HepG2 (cell line): ENCODE measurements around the gene CPZ. TPM values are rescaled to one million over a fixed set of nuclear protein-coding genes. Genes with fewer than 3 reads are reported as not detected.

Experiments
- ATAC-seq: fragments of 200-7000 bp; cut with Tn5 transposase; 3 replicates; pipeline ENCODE4 v1.9.1; 2020; ENCODE audit warnings: mild to moderate bottlenecking, moderate library complexity
- BruUV-seq: library from RNA; stranded (reverse); fragments of 400-500 nt; replicated peaks from 2 replicates; lab custom pipeline; 2021; lab: Mats Ljungman, UMichigan
- CTCF ChIA-PET: fragments of 300-600 bp; formaldehyde crosslinking; extraction: SDS; loops from one replicate; lab custom pipeline; 2021; ENCODE audit warnings: low total read pairs, inconsistent platforms, low intra/inter-chr PET ratio; lab: Yijun Ruan, JAX
- POLR2A ChIA-PET: fragments of 350-600 bp; sonication (Branson Sonifier 250); formaldehyde crosslinking; loops from one replicate; lab custom pipeline; 2020; ENCODE audit warnings: antibody characterized with exemption, inconsistent platforms; lab: Yijun Ruan, JAX
- DNase-seq: peaks from one replicate; pipeline ENCODE4 v3.0.0-alpha.2; 2015; ENCODE audit warnings: low spot score
- FAIRE-seq: peaks from 3 replicates; lab custom pipeline; 2011; peaks lifted over from hg19 to GRCh38; lab: Jason Lieb, UNC
- H2AFZ ChIP-seq: one replicate; pipeline ENCODE4 v1.6.1; 2011; ENCODE audit warnings: low read length, inconsistent platforms
- H3K27ac ChIP-seq: fragments of 300-600 bp; 3 replicates; pipeline ENCODE4 v1.8.0; 2011; ENCODE audit warnings: mixed run types, mild to moderate bottlenecking, mixed read lengths, low read length, inconsistent platforms; ENCODE audit not compliant: insufficient read depth; ENCODE audit errors: extremely low read length
- H3K27me3 ChIP-seq, 2 experiments: fragments of 200-600 bp in 1 of 2; 2 replicates in 1 of 2; 3 replicates in 1 of 2; pipeline versions ENCODE4 v1.6.0 to v1.8.0; 2011; ENCODE audit warnings: low read length in 2 of 2, mild to moderate bottlenecking in 2 of 2, moderate library complexity in 2 of 2, inconsistent platforms in 1 of 2; ENCODE audit not compliant: insufficient read depth in 2 of 2, control insufficient read depth in 1 of 2
- H3K36me3 ChIP-seq, 2 experiments: fragments of 200-600 bp in 1 of 2; replicated peaks in 1 of 2; 2 replicates in 1 of 2; 3 replicates in 1 of 2; pipeline versions ENCODE4 v1.5.1 to v1.8.0; 2011; ENCODE audit warnings: low read length in 2 of 2, inconsistent platforms in 1 of 2; ENCODE audit not compliant: insufficient read depth in 2 of 2, control insufficient read depth in 1 of 2
- H3K4me1 ChIP-seq: 2 replicates; pipeline ENCODE4 v1.5.1; 2012; ENCODE audit warnings: low read length, inconsistent platforms; ENCODE audit not compliant: insufficient read depth
- H3K4me2 ChIP-seq: 2 replicates; pipeline ENCODE4 v1.6.0; 2011; ENCODE audit warnings: low read depth, low read length, inconsistent platforms
- H3K4me3 ChIP-seq, 3 experiments: fragments of 200-600 bp in 1 of 3; sonication (generic), shearing (Covaris generic) in 1 of 3; replicated peaks in 1 of 3; 2 replicates each; pipeline ENCODE4 v1.5.1; 2011 to 2016; ENCODE audit warnings: low read length in 3 of 3, inconsistent platforms in 2 of 3, low read depth in 2 of 3, mild to moderate bottlenecking in 2 of 3, control low read depth in 1 of 3, mixed read lengths in 1 of 3; ENCODE audit not compliant: insufficient read depth in 1 of 3
- H3K79me2 ChIP-seq: one replicate; pipeline ENCODE4 v1.6.1; 2011; ENCODE audit warnings: low read length, inconsistent platforms; ENCODE audit not compliant: insufficient read depth
- H3K9ac ChIP-seq: 2 replicates; pipeline ENCODE4 v1.6.0; 2011; ENCODE audit warnings: mild to moderate bottlenecking, low read depth, low read length, inconsistent platforms; ENCODE audit not compliant: insufficient read depth
- H3K9me3 ChIP-seq: 2 replicates; pipeline ENCODE4 v1.5.1; 2012; ENCODE audit warnings: mild to moderate bottlenecking, low read length
- H4K20me1 ChIP-seq: 2 replicates; pipeline ENCODE4 v1.6.0; 2011; ENCODE audit warnings: inconsistent platforms, mild to moderate bottlenecking, low read length, moderate library complexity; ENCODE audit not compliant: insufficient read depth
- GABPA ChIP-seq, 2 experiments: IDR thresholded peaks; 2 replicates each; pipeline ENCODE4 v1.6.1; 2011 to 2016; ENCODE audit warnings: low read depth in 2 of 2, low read length in 1 of 2, missing biosample characterization in 1 of 2, missing genetic modification characterization in 1 of 2
- GFI1 ChIP-seq: sonication (generic); formaldehyde crosslinking; IDR thresholded peaks from 2 replicates; pipeline ENCODE4 v1.5.0; 2020; ENCODE audit warnings: missing genetic modification reagents, mild to moderate bottlenecking, borderline replicate concordance
- GMEB2 ChIP-seq: IDR thresholded peaks from 2 replicates; pipeline ENCODE4 v1.6.1; 2016; ENCODE audit warnings: missing biosample characterization, missing genetic modification reagents, low read depth
- NCOA2 ChIP-seq: sonication (generic); formaldehyde crosslinking; IDR thresholded peaks from 2 replicates; pipeline ENCODE4 v1.8.0; 2022; ENCODE audit warnings: inconsistent platforms
- ONECUT2 ChIP-seq: sonication (generic); formaldehyde crosslinking; IDR thresholded peaks from 2 replicates; pipeline ENCODE4 v1.4.0; 2020; ENCODE audit warnings: missing genetic modification reagents
- PCBP1 ChIP-seq: fragments of 200-400 bp; formaldehyde crosslinking; IDR thresholded peaks from 2 replicates; pipeline ENCODE4 v1.6.1; 2017; ENCODE audit warnings: mild to moderate bottlenecking, low read depth, low read length, borderline replicate concordance
- ZNF720 ChIP-seq: sonication (generic); formaldehyde crosslinking; IDR thresholded peaks from 2 replicates; pipeline ENCODE4 v1.4.0; 2020; ENCODE audit warnings: missing genetic modification reagents
- ZNF782 ChIP-seq: sonication (generic); formaldehyde crosslinking; IDR thresholded peaks from 2 replicates; pipeline ENCODE4 v1.4.0; 2020; ENCODE audit warnings: missing genetic modification reagents, mild to moderate bottlenecking, borderline replicate concordance
- ZSCAN29 ChIP-seq: sonication (generic); formaldehyde crosslinking; conservative IDR thresholded peaks from 2 replicates; pipeline ENCODE4 v1.4.0; 2020; ENCODE audit warnings: mild to moderate bottlenecking, missing genetic modification reagents
- WGBS: methylation state at CpG from one replicate; pipeline ENCODE4 v1.1.6; 2017; ENCODE audit warnings: low lambda C conversion rate; 5-methylcytosine and 5-hydroxymethylcytosine counted together
- in situ Hi-C: cut with HindIII; loops from 2 replicates; pipeline ENCODE4 v1.10.0; 2017; ENCODE audit warnings: low pct_unique_long_range_greater_than_20kb; ENCODE audit not compliant: extremely low pct_ligation_motif_present
- intact Hi-C: fragments of 100-400 bp; cut with micrococcal nuclease; formaldehyde crosslinking; loops from one replicate; pipeline ENCODE4 v1.10.0; 2022; ENCODE audit not compliant: unreplicated experiment
- polyA plus RNA-seq, 8 experiments: library from polyadenylated mRNA; depleted of rRNA in 3 of 8; stranded (reverse) in 7 of 8; unstranded in 1 of 8; fragments of >200 nt; fragmentation: Illumina TruSeq in 4 of 8; extraction: Trizol in 4 of 8; gene quantifications; 2 replicates each; pipeline versions ENCODE4 v1.2.1 to v1.2.3, GENCODE V29; 2011 to 2016; ENCODE audit warnings: low read depth in 4 of 8, missing spikeins in 1 of 8, mixed read lengths in 1 of 8; ENCODE audit not compliant: insufficient read depth in 1 of 8
- total RNA-seq, 5 experiments: library from RNA; depleted of rRNA; stranded (reverse); fragments of >200 nt; fragmentation: Illumina TruSeq; extraction: Trizol; gene quantifications; 2 replicates each; pipeline ENCODE4 v1.2.3, GENCODE V29; 2016; ENCODE audit warnings: low read depth in 1 of 5
- TF ChIP-seq, protein P1 (sequence below): sonication (generic); formaldehyde crosslinking; IDR thresholded peaks from 2 replicates; pipeline ENCODE4 v1.4.0; 2020; ENCODE audit warnings: missing genetic modification reagents, borderline replicate concordance
- TF ChIP-seq, protein P2 (sequence below), 2 experiments: fragments of 450-650 bp in 1 of 2; sonication (generic) in 1 of 2; formaldehyde crosslinking; IDR thresholded peaks; 2 replicates each; pipeline versions ENCODE4 v1.5.0 to v1.8.0; 2020 to 2022; ENCODE audit warnings: mild to moderate bottlenecking in 1 of 2, missing genetic modification reagents in 1 of 2

Gene CPZ
- total and polyA plus RNA-seq, 2 of the 13 experiments (the other 11 are each of a cell fraction or from before 2014, with no cell fraction given), result 0.58 to 0.61 TPM

GRCh38 chr4:8582436-8582835 is 10.1 kb upstream of the CPZ start:
- H3K4me2 ChIP-seq, result no peak overlapping the region
- TF ChIP-seq ZNF720 (CRISPR knock-in tag) (no peak), ZSCAN29 (CRISPR knock-in tag) (no peak), GFI1 (CRISPR knock-in tag) (no peak), NCOA2 (CRISPR knock-in tag) (no peak), ONECUT2 (CRISPR knock-in tag) (no peak), GMEB2 (no peak), GABPA (IDR thresholded peaks at IDR 0.05; ENCODE audit: low read depth, low read length) (no peak), GABPA (CRISPR knock-in tag; IDR thresholded peaks at IDR 0.05; ENCODE audit: low read depth) (no peak), ZNF782 (no peak), PCBP1 (no peak)
- TF ChIP-seq, protein P1, sequence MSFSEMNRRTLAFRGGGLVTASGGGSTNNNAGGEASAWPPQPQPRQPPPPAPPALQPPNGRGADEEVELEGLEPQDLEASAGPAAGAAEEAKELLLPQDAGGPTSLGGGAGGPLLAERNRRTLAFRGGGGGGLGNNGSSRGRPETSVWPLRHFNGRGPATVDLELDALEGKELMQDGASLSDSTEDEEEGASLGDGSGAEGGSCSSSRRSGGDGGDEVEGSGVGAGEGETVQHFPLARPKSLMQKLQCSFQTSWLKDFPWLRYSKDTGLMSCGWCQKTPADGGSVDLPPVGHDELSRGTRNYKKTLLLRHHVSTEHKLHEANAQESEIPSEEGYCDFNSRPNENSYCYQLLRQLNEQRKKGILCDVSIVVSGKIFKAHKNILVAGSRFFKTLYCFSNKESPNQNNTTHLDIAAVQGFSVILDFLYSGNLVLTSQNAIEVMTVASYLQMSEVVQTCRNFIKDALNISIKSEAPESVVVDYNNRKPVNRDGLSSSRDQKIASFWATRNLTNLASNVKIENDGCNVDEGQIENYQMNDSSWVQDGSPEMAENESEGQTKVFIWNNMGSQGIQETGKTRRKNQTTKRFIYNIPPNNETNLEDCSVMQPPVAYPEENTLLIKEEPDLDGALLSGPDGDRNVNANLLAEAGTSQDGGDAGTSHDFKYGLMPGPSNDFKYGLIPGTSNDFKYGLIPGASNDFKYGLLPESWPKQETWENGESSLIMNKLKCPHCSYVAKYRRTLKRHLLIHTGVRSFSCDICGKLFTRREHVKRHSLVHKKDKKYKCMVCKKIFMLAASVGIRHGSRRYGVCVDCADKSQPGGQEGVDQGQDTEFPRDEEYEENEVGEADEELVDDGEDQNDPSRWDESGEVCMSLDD, result no peak
- TF ChIP-seq, protein P2, sequence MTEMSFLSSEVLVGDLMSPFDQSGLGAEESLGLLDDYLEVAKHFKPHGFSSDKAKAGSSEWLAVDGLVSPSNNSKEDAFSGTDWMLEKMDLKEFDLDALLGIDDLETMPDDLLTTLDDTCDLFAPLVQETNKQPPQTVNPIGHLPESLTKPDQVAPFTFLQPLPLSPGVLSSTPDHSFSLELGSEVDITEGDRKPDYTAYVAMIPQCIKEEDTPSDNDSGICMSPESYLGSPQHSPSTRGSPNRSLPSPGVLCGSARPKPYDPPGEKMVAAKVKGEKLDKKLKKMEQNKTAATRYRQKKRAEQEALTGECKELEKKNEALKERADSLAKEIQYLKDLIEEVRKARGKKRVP (CRISPR knock-in tag; IDR thresholded peaks at IDR 0.05), result no peak
- H2AFZ ChIP-seq, result no peak overlapping the region
- H3K36me3 ChIP-seq, result no peaks in the 10 kb centered on the region
- CTCF ChIA-PET, result no interaction called here
- peaks cover 2 to 13% of the 10 kb centered on the region in 2 experiments; a peak in 2 of 5 replicates for H3K27me3 ChIP-seq
- BruUV-seq, result no TSS peak
- POLR2A ChIA-PET, result no interaction called here
- H3K4me1 ChIP-seq, result no peaks in the 10 kb centered on the region
- H3K9me3 ChIP-seq, result no peaks in the 10 kb centered on the region
- no peak overlapping the region for H3K4me3 ChIP-seq
- ATAC-seq (no peak), DNase-seq (no peak), FAIRE-seq (no peak)
- H3K79me2 ChIP-seq, result no peaks in the 10 kb centered on the region
- in situ Hi-C loops (no loop called here), intact Hi-C loops (no loop called here)
- 0 out of 2 replicates have a peak, but pooled peaks cover 3% of the 10 kb centered on the region for H4K20me1 ChIP-seq
- 44% methylated on average over 8 of the region's 12 CpGs for WGBS
- H3K9ac ChIP-seq, result no peak overlapping the region
- H3K27ac ChIP-seq, result no peak overlapping the region
